AG09309 (cell line): ENCODE data around the gene ADTRP.

ENCODE experiments used
- DNase-seq: peaks from one replicate; pipeline ENCODE4 v3.0.0-alpha.2; 2010; ENCODE audit warnings: low read depth
- H3K4me3 ChIP-seq: 2 replicates; pipeline ENCODE4 v1.5.1; 2011; ENCODE audit warnings: mild to moderate bottlenecking, low read depth, low read length, moderate library complexity; ENCODE audit not compliant: control insufficient read depth
- TF ChIP-seq, protein P1 (sequence below): IDR thresholded peaks from 2 replicates; pipeline ENCODE4 v1.5.1; 2011; ENCODE audit warnings: mild to moderate bottlenecking, low read depth, low read length, inconsistent platforms; ENCODE audit not compliant: insufficient read depth, control insufficient read depth; ENCODE audit errors: missing control alignments

Gene ADTRP

GRCh38 chr6:11754625-11755271 lies 23.9 kb downstream of the ADTRP start:
- TF ChIP-seq, protein P1, sequence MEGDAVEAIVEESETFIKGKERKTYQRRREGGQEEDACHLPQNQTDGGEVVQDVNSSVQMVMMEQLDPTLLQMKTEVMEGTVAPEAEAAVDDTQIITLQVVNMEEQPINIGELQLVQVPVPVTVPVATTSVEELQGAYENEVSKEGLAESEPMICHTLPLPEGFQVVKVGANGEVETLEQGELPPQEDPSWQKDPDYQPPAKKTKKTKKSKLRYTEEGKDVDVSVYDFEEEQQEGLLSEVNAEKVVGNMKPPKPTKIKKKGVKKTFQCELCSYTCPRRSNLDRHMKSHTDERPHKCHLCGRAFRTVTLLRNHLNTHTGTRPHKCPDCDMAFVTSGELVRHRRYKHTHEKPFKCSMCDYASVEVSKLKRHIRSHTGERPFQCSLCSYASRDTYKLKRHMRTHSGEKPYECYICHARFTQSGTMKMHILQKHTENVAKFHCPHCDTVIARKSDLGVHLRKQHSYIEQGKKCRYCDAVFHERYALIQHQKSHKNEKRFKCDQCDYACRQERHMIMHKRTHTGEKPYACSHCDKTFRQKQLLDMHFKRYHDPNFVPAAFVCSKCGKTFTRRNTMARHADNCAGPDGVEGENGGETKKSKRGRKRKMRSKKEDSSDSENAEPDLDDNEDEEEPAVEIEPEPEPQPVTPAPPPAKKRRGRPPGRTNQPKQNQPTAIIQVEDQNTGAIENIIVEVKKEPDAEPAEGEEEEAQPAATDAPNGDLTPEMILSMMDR, result no peak
- DNase-seq, result no peak
- H3K4me3 ChIP-seq, result no peak overlapping the region

DNA sequence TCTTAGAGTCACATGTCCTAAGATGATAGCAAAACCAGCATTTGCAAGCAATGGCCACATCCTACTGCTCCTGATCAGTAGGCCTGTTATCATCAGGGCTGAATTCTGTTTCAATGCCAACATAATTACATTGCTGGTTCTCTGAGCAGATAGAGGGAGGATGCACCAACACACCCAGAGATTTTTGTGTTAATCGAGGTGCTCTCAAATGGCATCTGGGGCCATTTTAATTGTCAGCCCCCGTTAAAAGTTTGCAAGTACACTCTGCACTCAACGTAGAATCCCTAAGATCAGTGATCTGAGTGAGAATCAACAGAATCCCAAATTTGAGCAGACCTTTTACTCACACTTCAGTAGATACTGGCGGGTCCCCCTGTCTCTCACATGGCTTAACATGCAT lies 24.8 kb downstream of the ADTRP start:
- H3K4me3 ChIP-seq, result no peak overlapping the region
- TF ChIP-seq, protein P1, result no peak
- no peak for DNase-seq

DNA sequence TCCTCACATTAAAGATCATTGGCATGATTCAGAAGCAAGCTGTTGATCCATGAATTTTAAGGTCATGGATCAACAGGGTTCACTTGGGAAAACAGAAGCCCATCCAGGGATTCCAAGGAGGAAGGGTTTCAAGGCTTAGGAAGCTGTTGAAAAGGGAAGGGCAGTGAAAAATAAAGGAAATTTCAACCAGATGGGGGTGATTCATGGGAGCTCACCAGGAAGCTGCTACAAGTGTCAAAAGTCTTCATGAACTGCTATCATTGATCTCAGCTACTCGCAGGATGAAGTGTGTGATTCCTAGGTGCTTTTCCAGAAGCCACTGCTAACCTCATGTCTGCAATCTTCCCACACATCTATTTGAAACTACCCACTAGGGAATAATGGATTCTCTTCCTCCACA lies 26.2 kb downstream of the ADTRP start:
- no peak for DNase-seq
- TF ChIP-seq, protein P1, result no peak
- no peak overlapping the region for H3K4me3 ChIP-seq

DNA sequence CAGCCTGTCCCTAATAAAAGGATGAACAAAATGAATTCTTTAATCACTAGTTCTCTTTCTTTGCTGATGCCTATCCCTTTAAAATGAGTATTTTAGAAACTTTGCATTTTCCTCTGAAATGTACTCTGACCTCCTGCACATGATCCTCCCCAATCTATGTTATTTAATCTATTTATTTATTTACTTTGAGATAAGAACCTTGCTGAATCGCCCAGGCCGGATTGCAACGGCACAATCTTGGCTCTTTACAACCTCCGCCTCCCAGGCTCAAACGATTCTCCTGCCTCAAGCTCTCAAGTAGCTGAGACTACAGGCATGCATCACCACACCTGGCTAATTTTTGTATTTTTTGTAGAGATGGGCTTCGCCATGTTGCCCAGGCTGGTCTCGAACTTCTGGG lies 27.9 kb downstream of the ADTRP start:
- DNase-seq, result no peak
- no peak overlapping the region for H3K4me3 ChIP-seq
- TF ChIP-seq, protein P1, result no peak

- DNase-seq, result no peak
- TF ChIP-seq, protein P1, result no peak
- no peak overlapping the region for H3K4me3 ChIP-seq
Measured at GRCh38 chr6:11748591-11749210, 29.9 kb downstream of the ADTRP start.

DNA sequence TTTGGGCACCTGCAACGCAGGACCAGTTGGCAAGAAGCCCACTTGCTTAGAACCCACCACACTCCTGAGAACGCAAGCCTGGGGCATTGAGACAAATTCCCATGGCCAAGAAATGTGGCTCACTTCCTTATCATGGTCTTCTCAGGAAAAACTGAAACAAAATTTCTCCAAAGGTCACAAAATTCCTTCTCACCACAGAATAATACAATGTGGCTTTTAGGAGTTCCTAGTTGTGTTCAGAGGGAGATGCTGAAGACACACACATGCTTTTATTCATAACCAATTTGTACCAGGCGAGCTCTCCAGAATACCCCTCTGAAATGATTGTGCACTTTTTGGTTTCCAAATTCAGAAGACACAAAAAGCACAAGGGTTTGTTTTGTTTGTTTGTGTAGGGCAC lies 31.6 kb downstream of the ADTRP start:
- no peak for DNase-seq
- TF ChIP-seq, protein P1, result no peak
- no peak overlapping the region for H3K4me3 ChIP-seq
